Adrenal gland (tissue), 12 donors: ENCODE data around the gene APBA2. TPM values are rescaled to one million over a fixed set of nuclear protein-coding genes. Genes with fewer than 3 reads are reported as not detected.

ENCODE experiments used
- DNase-seq, 7 donors: peaks; one replicate each; pipeline ENCODE4 v3.0.0-alpha.2; 2019 to 2020
- H3K27ac ChIP-seq, 5 donors: fragments of 200-600 bp; sonication (generic) in 4 of 5; 1 replicate in 3 of 5; 2 replicates in 2 of 5; pipeline versions ENCODE4 v1.5.1 to v1.8.0; 2016 to 2020; ENCODE audit warnings: mild to moderate bottlenecking in 1 of 5
- H3K27me3 ChIP-seq: fragments of 200-600 bp; 2 replicates; pipeline ENCODE4 v1.8.0; 2021
- H3K36me3 ChIP-seq, 2 donors: fragments of 200-600 bp; replicated peaks in 1 of 2; 1 replicate in 1 of 2; 2 replicates in 1 of 2; pipeline versions ENCODE4 v1.5.1 to v1.8.0; 2018 to 2022
- H3K4me1 ChIP-seq, 2 donors: fragments of 200-600 bp; replicated peaks in 1 of 2; 1 replicate in 1 of 2; 2 replicates in 1 of 2; pipeline versions ENCODE4 v1.5.1 to v1.8.0; 2018 to 2021
- H3K4me3 ChIP-seq, 4 donors: fragments of 200-600 bp; sonication (generic) in 3 of 4; one replicate each; pipeline ENCODE4 v1.5.1; 2016 to 2018
- H3K9me3 ChIP-seq, 3 donors: fragments of 200-600 bp; sonication (generic) in 1 of 3; replicated peaks in 1 of 3; 1 replicate in 2 of 3; 2 replicates in 1 of 3; pipeline versions ENCODE4 v1.5.1 to v1.8.0; 2016 to 2021
- CTCF ChIP-seq, 6 experiments: fragments of 450-650 bp in 4 of 6; fragments of 200-600 bp in 2 of 6; sonication (generic) in 1 of 6; IDR thresholded peaks; 1 replicate in 5 of 6; 2 replicates in 1 of 6; pipeline versions ENCODE4 v1.5.1 to v1.8.0; 2016 to 2021; ENCODE audit warnings: antibody characterized with exemption in 6 of 6, mild to moderate bottlenecking in 2 of 6, moderate library complexity in 1 of 6
- POLR2A ChIP-seq, 2 donors: fragments of 450-650 bp; IDR thresholded peaks; one replicate each; pipeline ENCODE4 v1.6.1; 2017; ENCODE audit warnings: antibody characterized with exemption in 2 of 2, mild to moderate bottlenecking in 2 of 2, moderate library complexity in 1 of 2
- WGBS, 4 donors: extraction: QIAGEN DNeasy Blood & Tissue Kit in 2 of 4; methylation state at CpG; one replicate each; pipeline versions ENCODE4 v1.1.5 to v1.1.7; 2013 to 2017; 5-methylcytosine and 5-hydroxymethylcytosine counted together
- intact Hi-C, 2 donors: fragments of 100-400 bp; cut with DNase I; formaldehyde crosslinking; loops; one replicate each; pipeline versions ENCODE4 v1.14.1 to v1.15.0; 2022 to 2023
- polyA plus RNA-seq, 3 donors: library from polyadenylated mRNA; stranded (reverse); fragments of 200-250 nt in 2 of 3; fragments of 350-450 nt in 1 of 3; fragmentation: Illumina TruSeq in 1 of 3; extraction: RNeasy Lipid Tissue Mini Kit (QIAGEN cat#74804) in 1 of 3; gene quantifications; one replicate each; pipeline ENCODE4 v1.2.3, GENCODE V29; 2013 to 2014
- total RNA-seq, 9 donors: library from RNA; depleted of rRNA in 4 of 9; stranded (reverse); fragments of >200 nt in 4 of 9; fragments of 120-200 nt in 1 of 9; fragmentation: NEBNext Ultra II Directional in 1 of 9; extraction: Animal tissue kit (Norgen Biotek cat#: 25700) in 1 of 9; gene quantifications; one replicate each; pipeline versions ENCODE4 v1.1.0 to v1.2.4, GENCODE V29; 2013 to 2023
- donor health status: healthy with polysubstance abuse.
- donor health status: Bipolar disorder and iron deficiency.
- donor health status: DM: yes; HTN: yes; CAD: no.
- donor health status: DM: no; HTN: no; CAD: no.
- donor health status: DM: no; HTN: no; CAD: no.
- donor health status: DM: yes; HTN: yes; CAD: no.

APBA2 gene
- total and polyA plus RNA-seq, 12 donors: 2.1 to 13.2 (median 4.7) TPM

GRCh38 chr15:28919201-28919635, 33.4 kb downstream of the APBA2 start:
- intact Hi-C loops: no loop called here

GRCh38 chr15:28919679-28920655, 34.2 kb downstream of the APBA2 start:
- no peaks in the 10 kb centered on the region for H3K9me3 ChIP-seq
- H3K27me3 ChIP-seq: no peaks in the 10 kb centered on the region
- 80 to 90% (median 86%) methylated on average over 13 of the region's 13 CpGs for WGBS, 4 donors
- no peak overlapping the region for H3K27ac ChIP-seq
- intact Hi-C loops: no loop called here
- DNase-seq: no peak
- no peak for TF ChIP-seq POLR2A (IDR thresholded peaks at IDR 0.05)
- no peak for TF ChIP-seq CTCF (IDR thresholded peaks at IDR 0.05)
- H3K4me3 ChIP-seq: no peak overlapping the region
- no peaks in the 10 kb centered on the region for H3K4me1 ChIP-seq
- no peaks in the 10 kb centered on the region for H3K36me3 ChIP-seq

More at GRCh38 chr15:28919201-28919635, 33.4 kb downstream of the APBA2 start:
- Histone ChIP-seq H3K36me3 (no peaks in the 10 kb centered on the region), H3K4me1 (no peaks in the 10 kb centered on the region), H3K9me3 (no peaks in the 10 kb centered on the region), H3K4me3 (no peak overlapping the region), H3K27me3 (no peaks in the 10 kb centered on the region), H3K27ac (no peak overlapping the region)
- WGBS, 4 donors: 74 to 92% (median 87%) methylated on average over 11 to 17 of the region's 17 CpGs
- no peak for DNase-seq
- no peak for TF ChIP-seq CTCF (IDR thresholded peaks at IDR 0.05)
- TF ChIP-seq POLR2A (IDR thresholded peaks at IDR 0.05): no peak

GRCh38 chr15:28920781-28921331, 35.1 kb downstream of the APBA2 start:
- intact Hi-C loops: no loop called here
- Histone ChIP-seq H3K4me3 (no peak overlapping the region), H3K27ac (no peak overlapping the region), H3K4me1 (no peaks in the 10 kb centered on the region), H3K36me3 (no peaks in the 10 kb centered on the region), H3K27me3 (no peaks in the 10 kb centered on the region), H3K9me3 (no peaks in the 10 kb centered on the region)
- WGBS, 4 donors: 53 to 73% (median 62%) methylated on average over 2 to 5 of the region's 5 CpGs
- DNase-seq: no peak
- TF ChIP-seq POLR2A (IDR thresholded peaks at IDR 0.05) (no peak), CTCF (IDR thresholded peaks at IDR 0.05) (no peak)

GRCh38 chr15:28921336-28921735, 35.6 kb downstream of the APBA2 start:
- 81 to 86% (median 83%) methylated on average over 10 of the region's 10 CpGs for WGBS, 4 donors
- no peak for TF ChIP-seq POLR2A (IDR thresholded peaks at IDR 0.05)
- no peak for TF ChIP-seq CTCF (IDR thresholded peaks at IDR 0.05)
- intact Hi-C loops: no loop called here

More at GRCh38 chr15:28921336-28921735, 35.6 kb downstream of the APBA2 start:
- DNase-seq: no peak
- Histone ChIP-seq H3K27ac (no peak overlapping the region), H3K36me3 (no peaks in the 10 kb centered on the region), H3K9me3 (no peaks in the 10 kb centered on the region), H3K4me3 (no peak overlapping the region), H3K27me3 (no peaks in the 10 kb centered on the region), H3K4me1 (no peaks in the 10 kb centered on the region)
